Tongue (tissue), 2 donors: ENCODE measurements around the gene NTNG2. TPM values are rescaled to one million over a fixed set of nuclear protein-coding genes. Genes with fewer than 3 reads are reported as not detected.

Experiments
- DNase-seq: peaks from one replicate; pipeline ENCODE4 v3.0.0-alpha.2; 2015
- total RNA-seq: library from RNA; depleted of rRNA; stranded (reverse); fragments of >200 nt; gene quantifications from one replicate; pipeline ENCODE4 v1.2.3, GENCODE V29; 2014

NTNG2 gene
- total RNA-seq, 1 donor from 2014 or later, result 1.3 TPM

- no peak for DNase-seq
Observed at GRCh38 chr9:132236662-132237311, 74.9 kb downstream of the NTNG2 start.

GRCh38 chr9:132237481-132237880 is 75.6 kb downstream of the NTNG2 start:
- DNase-seq, result no peak

GRCh38 chr9:132238026-132238972 is 76.4 kb downstream of the NTNG2 start:
- no peak for DNase-seq

GRCh38 chr9:132238992-132239391 is 77.1 kb downstream of the NTNG2 start:
- DNase-seq, result no peak

GRCh38 chr9:132239518-132239917 is 77.7 kb downstream of the NTNG2 start:
- no peak for DNase-seq

DNA sequence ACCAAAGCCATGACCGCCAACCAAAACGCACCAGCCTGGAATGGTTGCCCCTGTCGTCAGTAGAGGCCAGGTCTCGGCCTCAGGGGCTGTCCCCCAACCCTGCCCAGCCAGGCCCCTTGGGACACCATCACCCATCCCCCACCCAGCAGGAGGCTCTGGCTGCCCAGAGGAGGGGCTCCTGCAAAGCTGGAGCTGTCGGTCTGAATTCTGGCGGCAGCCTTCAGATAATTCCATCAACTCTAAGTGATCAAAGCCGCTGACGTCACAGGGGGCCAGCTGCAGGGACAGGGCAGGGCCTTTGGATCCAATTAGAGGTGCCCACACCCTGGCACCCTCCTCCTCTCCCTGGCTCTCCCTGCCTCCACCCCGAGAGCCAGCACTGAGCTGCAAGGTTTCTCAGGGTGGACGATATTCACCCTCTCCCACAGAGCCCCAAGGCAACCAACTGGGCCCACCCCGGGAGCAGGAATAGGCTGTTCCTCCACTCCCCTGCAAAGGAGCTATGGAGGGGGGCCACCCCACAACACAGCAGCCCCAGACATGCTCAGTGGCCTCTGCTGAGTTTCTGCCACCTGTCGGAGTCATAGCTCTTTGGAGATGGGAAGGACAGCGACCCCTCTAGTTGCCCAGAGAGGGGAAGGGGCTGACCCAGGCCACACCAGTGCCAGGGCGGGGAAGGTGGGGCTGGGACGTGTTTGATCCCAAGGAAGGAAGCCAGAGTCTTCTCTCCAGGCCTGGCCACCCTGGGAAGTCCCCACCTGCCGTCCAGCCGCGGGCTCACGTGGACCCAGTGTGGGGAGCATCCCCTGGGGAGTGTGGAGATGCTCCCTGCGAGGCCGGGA is 78.4 kb downstream of the NTNG2 start:
- DNase-seq, result peak; percentile 36

DNA sequence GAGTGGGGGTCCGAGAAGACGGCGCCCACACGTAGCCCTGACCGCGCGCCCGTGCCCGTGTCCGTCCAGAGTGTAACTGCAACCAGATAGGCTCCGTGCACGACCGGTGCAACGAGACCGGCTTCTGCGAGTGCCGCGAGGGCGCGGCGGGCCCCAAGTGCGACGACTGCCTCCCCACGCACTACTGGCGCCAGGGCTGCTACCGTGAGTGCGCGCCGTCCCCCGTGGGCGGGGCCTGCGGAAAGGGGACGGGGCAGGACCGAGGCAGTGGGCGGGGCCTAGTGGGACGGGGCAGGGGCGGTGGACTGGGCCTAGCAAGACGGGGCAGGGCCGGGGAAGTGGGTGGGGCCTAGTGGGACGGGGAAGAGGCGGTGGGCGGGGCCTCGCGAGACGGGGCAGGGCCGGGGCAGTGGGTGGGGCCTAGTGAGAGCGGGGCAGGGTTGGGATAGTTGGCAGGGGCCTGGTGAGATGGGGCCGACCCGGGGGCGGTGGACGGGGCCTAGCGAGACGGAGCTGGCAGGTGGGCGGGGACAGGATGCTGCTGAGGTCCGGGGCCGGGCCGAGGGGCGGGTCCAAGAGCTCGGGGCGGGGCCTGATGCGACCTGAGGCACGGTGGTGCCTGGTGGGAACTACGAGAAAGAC is 79.1 kb downstream of the NTNG2 start:
- peak; percentile 91 for DNase-seq

- DNase-seq, result no peak
Observed at GRCh38 chr9:132241483-132241839, 79.6 kb downstream of the NTNG2 start.

GRCh38 chr9:132241840-132242620 is 80.2 kb downstream of the NTNG2 start:
- DNase-seq, result peak; percentile 35

DNA sequence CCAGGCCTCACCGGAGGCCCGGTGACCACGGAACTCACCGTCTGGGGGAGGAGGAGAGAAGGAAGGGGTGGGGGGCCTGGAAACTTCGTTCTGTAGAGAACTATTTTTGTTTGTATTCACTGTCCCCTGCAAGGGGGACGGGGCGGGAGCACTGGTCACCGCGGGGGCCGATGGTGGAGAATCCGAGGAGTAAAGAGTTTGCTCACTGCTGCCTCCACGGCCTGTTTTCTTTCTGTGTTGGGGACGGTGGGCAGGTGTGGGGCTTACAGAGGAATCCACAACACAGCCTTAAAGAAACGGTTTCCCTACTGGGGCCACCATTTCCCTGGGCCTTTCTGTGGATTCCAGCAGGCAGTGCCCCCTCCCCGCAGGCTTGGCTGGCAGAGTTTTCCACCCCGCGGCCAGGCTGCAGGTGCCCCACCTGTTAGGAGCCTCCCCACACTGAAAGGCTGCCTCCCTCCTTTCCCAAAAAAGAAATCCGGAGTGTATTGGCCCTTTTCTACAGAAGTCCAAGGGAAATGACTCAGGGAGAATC is 80.8 kb downstream of the NTNG2 start:
- DNase-seq, result no peak

DNA sequence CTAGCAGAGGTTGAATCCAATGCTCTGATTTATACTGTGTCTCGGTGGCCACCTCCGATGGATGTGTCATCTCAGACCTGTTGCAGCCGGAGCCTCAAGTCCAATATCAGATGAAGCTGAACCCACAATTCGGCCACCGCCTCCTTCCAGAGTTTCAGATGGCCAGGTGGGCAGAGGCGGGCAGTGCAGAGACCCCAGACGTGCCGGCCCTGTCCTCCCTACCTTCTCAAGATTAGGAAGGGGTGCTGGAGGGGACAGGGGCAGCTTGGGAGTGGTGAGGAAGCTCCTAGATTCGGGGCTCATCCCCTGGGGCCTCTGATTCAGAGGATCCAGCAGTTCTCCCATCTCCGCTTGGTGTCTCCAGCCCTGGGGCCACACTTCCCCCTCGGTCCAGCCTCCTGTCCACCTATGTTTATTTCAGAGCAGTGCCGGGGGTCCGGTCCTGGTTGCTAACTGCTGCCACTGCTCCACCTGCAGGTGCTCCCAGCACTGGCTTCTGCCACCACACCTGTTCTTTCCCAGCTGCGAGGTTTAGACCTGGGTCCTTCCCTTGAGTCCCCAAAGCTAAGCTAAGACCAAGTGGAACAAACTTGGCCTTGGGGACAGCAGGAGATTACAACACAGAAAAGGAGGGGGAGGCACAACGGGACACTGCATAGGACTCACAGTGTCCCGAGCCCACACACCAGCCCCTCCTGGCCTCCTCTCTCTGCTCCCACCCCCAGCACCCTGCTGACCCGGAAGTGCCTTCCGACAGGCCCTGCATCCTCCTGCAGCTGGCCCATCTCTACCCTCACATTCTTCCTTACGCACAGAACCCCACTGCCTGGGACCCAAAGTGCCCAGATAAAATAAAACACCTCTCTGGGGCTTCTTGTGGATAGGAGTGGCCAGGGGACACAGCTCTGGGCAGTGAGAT is 81.6 kb downstream of the NTNG2 start:
- no peak for DNase-seq

- DNase-seq, result no peak
Observed at GRCh38 chr9:132244582-132245455, 83.0 kb downstream of the NTNG2 start.

- DNase-seq, result no peak
Observed at GRCh38 chr9:132245465-132245864, 83.6 kb downstream of the NTNG2 start.

DNA sequence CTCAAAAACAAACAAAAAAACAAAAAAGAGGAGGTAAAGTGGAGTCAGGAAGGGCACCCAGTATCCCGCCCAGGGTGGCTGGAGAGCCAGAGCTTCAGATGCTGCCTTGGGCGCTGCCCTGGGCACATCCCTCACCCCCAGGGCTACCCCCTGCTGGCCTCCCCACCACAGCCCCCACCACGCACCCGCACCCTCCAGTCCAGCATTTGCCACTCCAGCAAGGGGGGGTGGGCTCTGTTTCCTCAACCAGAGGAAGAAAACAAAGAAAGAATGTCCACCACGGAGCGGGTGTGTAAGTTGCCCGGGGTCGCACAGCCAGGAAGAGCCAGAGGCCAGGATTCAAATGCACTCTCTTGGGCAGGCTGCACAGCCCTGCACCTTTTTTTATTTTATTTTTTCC is 86.1 kb downstream of the NTNG2 start:
- DNase-seq, result no peak

DNA sequence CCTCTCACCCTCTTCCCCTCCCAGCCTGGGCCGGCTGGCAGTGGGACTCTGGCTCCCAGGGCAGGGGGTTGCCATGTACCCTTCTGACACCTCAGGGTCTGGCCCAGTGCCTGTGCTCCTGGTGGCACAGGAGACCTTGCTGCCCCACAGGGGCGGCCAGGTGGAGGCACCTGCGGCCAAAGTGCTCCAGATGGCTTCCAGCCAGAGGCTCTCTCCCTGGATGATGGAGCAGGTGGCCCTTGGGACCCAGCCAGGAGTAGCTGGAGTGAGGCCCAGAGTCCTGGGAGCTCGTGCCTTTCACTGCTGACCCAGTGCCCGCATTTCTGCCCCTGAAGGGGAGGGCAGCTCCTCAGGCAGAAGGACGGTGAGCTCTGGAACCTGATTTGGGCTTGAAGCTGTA is 87.3 kb downstream of the NTNG2 start:
- no peak for DNase-seq

DNA sequence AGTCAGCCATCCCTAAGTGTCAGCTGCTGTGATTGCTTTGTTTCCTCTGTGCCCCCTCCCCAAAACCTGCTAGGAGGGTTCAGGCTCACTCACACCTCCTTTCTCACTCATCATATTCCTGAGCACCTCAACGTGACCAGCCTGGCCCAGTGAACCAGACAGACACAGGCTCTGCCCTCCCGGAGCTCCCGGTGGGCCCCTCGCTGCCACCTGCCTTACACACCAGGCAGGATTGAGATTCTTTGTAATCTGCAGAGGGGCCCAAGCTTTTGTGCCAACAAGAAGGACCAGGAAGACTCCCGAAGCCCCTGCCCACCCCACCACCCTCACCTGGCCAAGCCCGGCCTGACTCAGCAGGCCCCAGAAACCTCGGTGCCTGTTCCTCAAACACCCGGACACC is 87.8 kb downstream of the NTNG2 start:
- no peak for DNase-seq

DNA sequence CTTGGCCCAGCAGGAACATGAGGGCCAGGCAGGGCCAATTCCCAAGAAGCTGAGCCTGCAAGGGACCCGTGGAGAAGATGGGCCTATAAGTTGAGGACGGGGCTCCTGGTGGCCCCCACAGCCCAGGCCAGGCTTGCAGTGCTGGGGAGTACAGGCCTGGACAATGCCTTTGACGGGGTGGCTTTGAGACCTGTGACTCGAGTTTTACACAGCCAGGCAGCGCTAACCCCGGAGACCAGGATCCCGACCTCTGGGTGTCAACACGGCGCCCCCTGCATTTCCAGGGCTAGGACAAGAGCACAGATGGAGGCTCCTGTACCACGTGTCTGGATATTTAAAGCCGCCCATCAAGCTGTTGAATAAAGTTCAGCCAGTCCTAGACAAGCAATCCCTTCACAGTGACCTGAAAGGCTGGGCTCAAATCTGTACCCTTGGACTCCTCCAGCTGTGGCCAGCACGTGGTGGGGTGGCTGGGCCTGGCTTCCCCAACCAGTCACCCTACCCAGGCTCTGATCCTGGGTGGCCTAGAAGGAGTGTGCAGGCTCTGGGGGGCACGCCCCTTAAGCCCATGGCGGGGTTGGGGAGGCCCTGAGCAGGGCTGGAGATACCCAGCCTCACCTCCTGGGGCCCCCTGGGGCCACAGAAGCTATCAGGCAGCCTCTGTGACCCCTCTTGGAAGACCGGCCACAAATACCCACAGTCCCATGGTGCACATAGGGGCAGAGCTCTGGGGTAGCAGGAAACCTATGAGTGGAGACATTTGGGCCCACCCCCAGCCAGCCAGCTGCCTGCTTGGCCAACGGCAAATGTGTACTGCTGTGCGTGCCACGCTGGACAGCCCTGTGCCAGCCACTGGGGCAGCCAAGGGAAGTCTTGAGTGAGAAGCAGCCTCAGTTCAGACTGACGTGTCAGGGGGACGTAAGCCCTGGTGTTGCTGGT is 88.7 kb downstream of the NTNG2 start:
- no peak for DNase-seq

DNA sequence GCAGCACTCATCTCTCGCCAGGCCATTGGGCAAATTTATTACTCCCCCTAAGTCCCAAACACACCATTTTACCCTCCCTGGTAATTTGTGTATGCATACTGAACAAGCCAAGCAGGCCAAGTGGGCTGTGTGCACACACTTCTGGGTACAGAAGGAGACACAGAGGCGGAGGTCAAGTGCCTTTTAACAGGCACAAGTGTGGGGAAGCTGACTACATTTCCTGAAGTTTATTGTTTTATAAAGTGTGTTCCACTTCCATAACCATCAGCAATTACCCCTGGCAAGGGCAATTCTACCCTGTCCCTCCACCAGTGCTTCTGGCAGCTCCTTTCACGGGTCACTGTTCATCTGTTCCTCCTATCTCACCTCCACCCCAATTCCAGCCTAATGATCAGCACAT is 99.0 kb downstream of the NTNG2 start:
- DNase-seq, result no peak
